AG04449 (cell line): Measurements from ENCODE around the gene CRY2.

ENCODE experiments used
- CTCF ChIA-PET: fragments of 350-600 bp; formaldehyde crosslinking; extraction: SDS; loops from one replicate; lab custom pipeline; 2021; ENCODE audit warnings: antibody characterized with exemption; lab: Yijun Ruan, JAX
- POLR2A ChIA-PET: fragments of 400-600, 350-600 bp; formaldehyde crosslinking; extraction: SDS; loops from one replicate; lab custom pipeline; 2020; ENCODE audit warnings: antibody characterized with exemption, inconsistent platforms; lab: Yijun Ruan, JAX
- DNase-seq: peaks from one replicate; pipeline ENCODE4 v3.0.0-alpha.2; 2010; ENCODE audit warnings: low read depth, low spot score
- H3K4me3 ChIP-seq: 2 replicates; pipeline ENCODE4 v1.5.1; 2011; ENCODE audit warnings: low read depth, mild to moderate bottlenecking, control low read depth, low read length
- CTCF ChIP-seq: IDR thresholded peaks from one replicate; pipeline ENCODE4 v1.5.1; 2011; ENCODE audit warnings: mild to moderate bottlenecking, moderate library complexity, low read length, control low read depth, inconsistent platforms; ENCODE audit not compliant: insufficient read depth; ENCODE audit errors: missing control alignments

The CRY2 gene

GRCh38 chr11:45810431-45811108 is 36.7 kb upstream of the CRY2 start:
- no peak for TF ChIP-seq CTCF
- POLR2A ChIA-PET, result no interaction called here
- DNase-seq, result no peak

GRCh38 chr11:45811109-45811435 is 36.2 kb upstream of the CRY2 start:
- CTCF ChIA-PET, result interaction anchor here (1.3 kb wide), 1 partner anchor 11 kb away, joined by 3 read pairs; no protein-coding TSS in a partner anchor
- no peak overlapping the region for H3K4me3 ChIP-seq
- TF ChIP-seq CTCF, result no peak
- POLR2A ChIA-PET, result no interaction called here
- no peak for DNase-seq

More at GRCh38 chr11:45810431-45811108, 36.7 kb upstream of the CRY2 start:
- CTCF ChIA-PET, result interaction anchor here (1.3 kb wide), 1 partner anchor 12 kb away, joined by 3 read pairs; no protein-coding TSS in a partner anchor
- no peak overlapping the region for H3K4me3 ChIP-seq

DNA sequence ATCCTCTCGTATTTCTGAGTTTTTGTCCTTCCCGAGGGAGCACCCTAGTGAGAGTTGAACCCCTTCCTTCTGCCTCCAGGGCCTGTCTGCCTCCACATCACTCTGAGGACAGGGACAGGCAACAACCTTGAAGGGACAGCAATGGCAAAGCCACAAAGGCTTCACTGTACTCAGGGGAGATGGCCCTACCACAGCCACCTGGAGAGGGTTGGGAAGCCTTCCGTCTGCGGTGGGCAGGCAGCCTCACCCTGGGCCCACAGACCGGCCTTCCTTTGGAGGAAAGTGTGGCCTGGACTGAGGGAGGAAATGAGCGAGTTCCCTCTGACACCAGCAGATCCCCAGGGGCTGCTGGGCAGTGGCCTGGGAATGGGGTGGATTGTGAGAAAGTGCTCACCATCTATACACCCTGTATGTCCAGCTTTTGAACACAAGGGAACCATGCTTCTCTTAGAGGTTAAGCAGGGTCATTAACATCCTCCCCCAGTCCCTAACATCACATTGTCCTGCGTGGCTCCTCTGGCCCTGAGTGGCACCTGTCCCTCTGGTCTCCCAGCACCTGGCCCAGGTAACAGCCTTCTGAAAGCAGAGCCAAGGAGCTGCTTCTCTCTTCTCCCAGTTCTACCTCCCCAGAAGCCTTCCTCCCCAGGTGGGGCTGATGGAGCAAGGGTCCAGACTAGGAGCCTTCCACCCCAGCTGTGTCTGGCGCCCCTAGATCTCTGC is 35.5 kb upstream of the CRY2 start:
- CTCF ChIA-PET, result interaction anchor here (1.2 to 1.6 kb wide), 2 partner anchors 31 to 40 kb away, joined by 3 to 7 read pairs; no protein-coding TSS in a partner anchor
- no peak for TF ChIP-seq CTCF
- POLR2A ChIA-PET, result no interaction called here
- DNase-seq, result no peak
- H3K4me3 ChIP-seq, result no peak overlapping the region

DNA sequence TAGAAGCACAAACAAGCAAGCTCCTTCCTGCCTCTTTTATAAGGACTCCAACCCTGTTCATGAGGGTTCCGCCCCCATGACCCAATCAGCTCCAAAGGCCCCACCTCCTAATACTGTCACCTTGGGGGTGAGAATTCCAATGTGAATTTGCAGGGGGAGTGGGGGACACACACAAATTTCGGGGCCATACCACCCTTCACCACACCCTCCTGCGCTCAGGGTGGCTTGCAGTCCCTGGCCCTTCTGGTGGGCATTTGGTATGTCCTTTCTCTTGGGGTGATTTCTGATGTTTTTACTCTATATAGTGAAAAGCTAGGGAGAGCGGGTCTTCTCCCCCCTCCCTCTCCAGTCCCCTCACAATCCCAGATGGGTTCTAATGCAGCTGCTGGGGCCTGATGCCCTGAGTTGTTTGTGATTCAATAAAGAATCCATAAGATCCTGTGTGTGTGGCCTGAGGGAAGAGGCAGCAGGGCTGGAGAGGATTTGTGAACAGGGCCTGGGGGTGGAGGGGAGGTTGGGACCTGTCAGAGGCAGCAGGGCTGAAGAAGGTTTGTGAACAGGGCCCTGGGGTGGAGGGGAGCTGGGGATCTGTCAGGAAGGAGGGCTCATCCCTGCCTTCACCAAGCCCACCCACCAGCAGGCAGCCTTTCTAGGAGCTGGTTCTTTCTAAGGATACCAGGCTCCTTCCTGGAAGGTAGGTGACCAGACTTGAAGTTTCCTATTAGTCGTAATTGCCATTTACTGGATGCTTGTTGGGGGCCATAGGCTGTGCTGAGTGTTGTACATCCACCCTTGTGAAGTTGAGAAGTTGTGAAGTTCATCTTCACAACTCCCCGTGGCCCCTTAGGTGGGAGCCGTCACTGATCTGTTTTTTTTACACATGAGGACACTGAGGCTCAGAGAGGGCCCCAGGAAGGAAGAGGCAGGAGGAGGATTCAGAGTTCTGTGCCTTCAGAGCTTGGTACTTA is 34.4 kb upstream of the CRY2 start:
- ChIA-PET POLR2A (no interaction called here), CTCF (interaction anchor here (1.2 to 1.6 kb wide), 2 partner anchors 30 to 41 kb away, joined by 3 to 7 read pairs; no protein-coding TSS in a partner anchor)
- TF ChIP-seq CTCF, result no peak
- DNase-seq, result no peak
- H3K4me3 ChIP-seq, result no peak overlapping the region

- ChIA-PET POLR2A (no interaction called here), CTCF (interaction anchor here (1.0 to 1.4 kb wide), 2 partner anchors 11 to 27 kb away, joined by 5 to 6 read pairs; partner anchors contain the start of gene SLC35C1)
- no peak for TF ChIP-seq CTCF
- H3K4me3 ChIP-seq, result no peak overlapping the region
- DNase-seq, result no peak
Observed at GRCh38 chr11:45815747-45816146, 31.5 kb upstream of the CRY2 start.
